NCI-H2171 (cell line): ENCODE data around the gene PNPLA2.

Experiments used
- DNase-seq: peaks from one replicate; lab custom pipeline; 2025; lab: John Stamatoyannopoulos, UW

PNPLA2 gene

GRCh38 chr11:798093-798713 is 20.5 kb upstream of the PNPLA2 start, which contains the start of gene SLC25A22:
TSS of gene SLC25A22 (minus strand) at chr11:798281. CDS start at chr11:795006, 3,275 bp downstream.
- DNase-seq = peak; percentile 56

GRCh38 chr11:799641-800316 is 18.9 kb upstream of the PNPLA2 start:
- DNase-seq = no peak

GRCh38 chr11:800473-800872 is 18.2 kb upstream of the PNPLA2 start:
- no peak for DNase-seq

GRCh38 chr11:801097-801780 is 17.5 kb upstream of the PNPLA2 start:
- no peak for DNase-seq

- DNase-seq = no peak
Measured at GRCh38 chr11:802018-802617, 16.6 kb upstream of the PNPLA2 start.

GRCh38 chr11:802693-803466 is 15.8 kb upstream of the PNPLA2 start:
- no peak for DNase-seq

- DNase-seq = no peak
Measured at GRCh38 chr11:803467-803742, 15.3 kb upstream of the PNPLA2 start.

GRCh38 chr11:803770-804598 is 14.7 kb upstream of the PNPLA2 start:
- DNase-seq = no peak

GRCh38 chr11:804599-804964 is 14.1 kb upstream of the PNPLA2 start:
- DNase-seq = no peak

GRCh38 chr11:808427-809286 is 10.1 kb upstream of the PNPLA2 start:
- DNase-seq = no peak

GRCh38 chr11:809287-810039 is 9.3 kb upstream of the PNPLA2 start, which contains the start of gene RPLP2:
TSS of gene RPLP2 (plus strand) at chr11:809967. CDS start at chr11:810235, 268 bp downstream.
- peak; percentile 82 for DNase-seq

- DNase-seq = no peak
Measured at GRCh38 chr11:810040-810567, 8.6 kb upstream of the PNPLA2 start.

GRCh38 chr11:811446-812245 is 7.1 kb upstream of the PNPLA2 start:
- no peak for DNase-seq

- no peak for DNase-seq
Measured at GRCh38 chr11:812390-812789, 6.3 kb upstream of the PNPLA2 start.

GRCh38 chr11:813072-813455 is 5.7 kb upstream of the PNPLA2 start:
- DNase-seq = no peak

- DNase-seq = no peak
Measured at GRCh38 chr11:813456-814096, 5.1 kb upstream of the PNPLA2 start.

GRCh38 chr11:815675-816432 is 2.9 kb upstream of the PNPLA2 start:
- no peak for DNase-seq
